CD14-positive monocyte (primary cell): Measurements from ENCODE around the gene TAS2R43. TPM values are rescaled to one million over a fixed set of nuclear protein-coding genes. Genes with fewer than 3 reads are reported as not detected.

Experiments
- DNase-seq, 3 donors: peaks; one replicate each; pipeline ENCODE4 v3.0.0-alpha.2; 2011 to 2022
- H2AFZ ChIP-seq: 2 replicates; pipeline ENCODE4 v1.6.0; 2012; ENCODE audit warnings: mild to moderate bottlenecking, low read depth, low read length, inconsistent platforms; ENCODE audit not compliant: insufficient read depth, poor library complexity, severe bottlenecking
- H3K27ac ChIP-seq, 2 donors: 1 replicate in 1 of 2; 2 replicates in 1 of 2; pipeline ENCODE4 v1.5.1; 2012 to 2013; ENCODE audit warnings: low read length in 2 of 2, control low read depth in 1 of 2, inconsistent platforms in 1 of 2, low read depth in 1 of 2, mild to moderate bottlenecking in 1 of 2
- H3K27me3 ChIP-seq, 2 donors: one replicate each; pipeline versions ENCODE4 v1.6.0 to v1.6.1; 2011 to 2013; ENCODE audit warnings: low read length in 2 of 2; ENCODE audit not compliant: control insufficient read depth in 2 of 2, insufficient read depth in 2 of 2
- H3K36me3 ChIP-seq, 2 donors: replicated peaks in 1 of 2; 1 replicate in 1 of 2; 2 replicates in 1 of 2; pipeline versions ENCODE4 v1.5.1 to v1.6.1; 2012 to 2013; ENCODE audit warnings: low read length in 2 of 2, control low read depth in 1 of 2, inconsistent platforms in 1 of 2, mild to moderate bottlenecking in 1 of 2; ENCODE audit not compliant: insufficient read depth in 2 of 2, control insufficient read depth in 1 of 2
- H3K4me1 ChIP-seq, 2 donors: 1 replicate in 1 of 2; 2 replicates in 1 of 2; pipeline versions ENCODE4 v1.5.1 to v1.6.1; 2012 to 2013; ENCODE audit warnings: low read length in 2 of 2, control low read depth in 1 of 2, inconsistent platforms in 1 of 2, mild to moderate bottlenecking in 1 of 2, moderate library complexity in 1 of 2; ENCODE audit not compliant: insufficient read depth in 2 of 2, control insufficient read depth in 1 of 2
- H3K4me2 ChIP-seq: replicated peaks from 2 replicates; pipeline ENCODE3; 2012; ENCODE audit warnings: low read length, moderate library complexity, mild to moderate bottlenecking; ENCODE audit not compliant: poor library complexity, severe bottlenecking; ENCODE audit errors: extremely low read depth
- H3K4me3 ChIP-seq, 3 experiments: fragments of 200-600 bp in 1 of 3; sonication (generic) in 1 of 3; replicated peaks in 1 of 3; 1 replicate in 2 of 3; 2 replicates in 1 of 3; pipeline ENCODE4 v1.5.1; 2011 to 2013; ENCODE audit warnings: low read length in 3 of 3, mild to moderate bottlenecking in 3 of 3, control low read depth in 2 of 3, low read depth in 2 of 3, inconsistent platforms in 1 of 3, moderate library complexity in 1 of 3
- H3K79me2 ChIP-seq: 2 replicates; pipeline ENCODE4 v1.6.0; 2012; ENCODE audit warnings: mild to moderate bottlenecking, control low read depth, inconsistent platforms, low read length, moderate library complexity; ENCODE audit not compliant: insufficient read depth
- H3K9ac ChIP-seq: 2 replicates; pipeline ENCODE4 v1.6.0; 2017; ENCODE audit warnings: low read length, mild to moderate bottlenecking; ENCODE audit not compliant: insufficient read depth, poor library complexity, severe bottlenecking
- H3K9me3 ChIP-seq, 2 donors: replicated peaks in 1 of 2; 1 replicate in 1 of 2; 2 replicates in 1 of 2; pipeline versions ENCODE4 v1.5.1 to v1.6.1; 2012 to 2013; ENCODE audit warnings: low read length in 2 of 2, control low read depth in 1 of 2; ENCODE audit not compliant: control insufficient read depth in 1 of 2, insufficient read depth in 1 of 2
- H4K20me1 ChIP-seq: 2 replicates; pipeline ENCODE4 v1.6.0; 2012; ENCODE audit warnings: mild to moderate bottlenecking, low read length, control low read depth, moderate library complexity; ENCODE audit not compliant: insufficient read depth
- H3K27ac Mint-ChIP-seq, 7 donors: one replicate each; pipeline ENCODE4 v1.8.0; 2020; ENCODE audit warnings: mild to moderate bottlenecking in 7 of 7, mixed read lengths in 7 of 7, moderate library complexity in 6 of 7, inconsistent platforms in 2 of 7
- H3K27me3 Mint-ChIP-seq, 3 donors: one replicate each; pipeline ENCODE4 v1.8.0; 2021 to 2022; ENCODE audit warnings: low read depth in 3 of 3, mild to moderate bottlenecking in 3 of 3, mixed read lengths in 3 of 3, moderate library complexity in 3 of 3, inconsistent platforms in 1 of 3
- H3K36me3 Mint-ChIP-seq, 2 donors: one replicate each; pipeline ENCODE4 v1.8.0; 2020; ENCODE audit warnings: mixed read lengths in 2 of 2, inconsistent platforms in 1 of 2, mild to moderate bottlenecking in 1 of 2
- H3K4me1 Mint-ChIP-seq: one replicate; pipeline ENCODE4 v1.8.0; 2020; ENCODE audit warnings: mild to moderate bottlenecking, mixed read lengths
- H3K4me3 Mint-ChIP-seq, 2 donors: one replicate each; pipeline ENCODE4 v1.8.0; 2020; ENCODE audit warnings: mild to moderate bottlenecking in 2 of 2, mixed read lengths in 2 of 2, moderate library complexity in 1 of 2
- H3K9me3 Mint-ChIP-seq, 7 donors: one replicate each; pipeline ENCODE4 v1.8.0; 2020 to 2022; ENCODE audit warnings: mixed read lengths in 7 of 7, mild to moderate bottlenecking in 6 of 7, moderate library complexity in 6 of 7, inconsistent platforms in 2 of 7
- CTCF ChIP-seq: fragments of 200-600 bp; IDR thresholded peaks from one replicate; pipeline ENCODE4 v1.8.0; 2022; ENCODE audit warnings: antibody characterized with exemption, mild to moderate bottlenecking
- WGBS: methylation state at CpG from one replicate; pipeline ENCODE4 v1.1.5; 2013; ENCODE audit warnings: missing lambda C conversion rate; ENCODE audit not compliant: insufficient coverage; 5-methylcytosine and 5-hydroxymethylcytosine counted together
- intact Hi-C, 2 donors: fragments of 100-400 bp; cut with micrococcal nuclease; formaldehyde crosslinking; loops; one replicate each; pipeline versions ENCODE4 v1.15.0 to v1.15.1; 2023
- polyA minus RNA-seq: library from RNA; depleted of rRNA, polyadenylated mRNA; stranded (reverse); fragments of >200 nt; gene quantifications from 2 replicates; pipeline ENCODE4 v1.2.3, GENCODE V29; 2012
- polyA plus RNA-seq, 3 donors: library from polyadenylated mRNA; depleted of rRNA in 1 of 3; unstranded in 2 of 3; stranded (reverse) in 1 of 3; fragments of 300-500 nt in 2 of 3; fragments of >200 nt in 1 of 3; fragmentation: Illumina TruSeq in 2 of 3; gene quantifications; 1 replicate in 2 of 3; 2 replicates in 1 of 3; pipeline ENCODE4 v1.2.3, GENCODE V29; 2012 to 2021
- total RNA-seq, 12 experiments: library from RNA in 1 of 12; stranded (reverse) in 1 of 12; fragments of 120-200 nt in 1 of 12; gene quantifications; one replicate each; pipeline ENCODE4 v1.2.4 and lab custom pipeline; 2013 to 2026; ENCODE audit warnings: mixed read lengths in 6 of 12, inconsistent platforms in 1 of 12

Gene TAS2R43
- total RNA-seq (2013), result 0.10 TPM
- not detected for polyA plus RNA-seq
- polyA minus RNA-seq, result 0.40 TPM in 1 of 2 replicates, not detected in the other
- total RNA-seq (lab: John Stamatoyannopoulos, UW), result 0.08 to 1.4 (median 0.50) reads per million in 11 experiments

GRCh38 chr12:11092128-11092527, at the start of gene TAS2R43:
Gene TAS2R43 (minus strand): TSS chr12:11092313. CDS start chr12:11092229, 84 bp downstream.
- H3K36me3 ChIP-seq, result no peaks in the 10 kb centered on the region
- H3K4me1 ChIP-seq, result no peaks in the 10 kb centered on the region
- peaks cover 0 to 19% (median 2%) of the 10 kb centered on the region in 7 donors for H3K9me3 Mint-ChIP-seq
- H3K4me1 Mint-ChIP-seq, result no peaks in the 10 kb centered on the region
- H3K9ac ChIP-seq, result no peak within 1 kb of the TSS
- no peaks in the 10 kb centered on the region for H3K9me3 ChIP-seq
- no peak for DNase-seq
- H3K4me3 ChIP-seq, result no peak within 1 kb of the TSS
- H3K27me3 ChIP-seq, result no peaks in the 10 kb centered on the region
- no CpG with 5 or more reads among the region's 6 CpGs for WGBS
- no peak within 1 kb of the TSS for H3K4me2 ChIP-seq
- TF ChIP-seq CTCF, result no peak
- no peak within 1 kb of the TSS for H3K27ac Mint-ChIP-seq
- no peaks in the 10 kb centered on the region for H3K79me2 ChIP-seq
- no peak within 1 kb of the TSS for H3K27ac ChIP-seq
- no peaks in the 10 kb centered on the region for H4K20me1 ChIP-seq
- no peak within 1 kb of the TSS for H3K4me3 Mint-ChIP-seq
- no peaks in the 10 kb centered on the region for H3K27me3 Mint-ChIP-seq
- no peaks in the 10 kb centered on the region for H3K36me3 Mint-ChIP-seq
- intact Hi-C loops, result no loop called here
- no peak within 1 kb of the TSS for H2AFZ ChIP-seq

- Histone ChIP-seq H4K20me1 (peaks cover 3% of the 10 kb centered on the region), H3K79me2 (peaks cover 2% of the 10 kb centered on the region), H3K4me3 (no peak overlapping the region), H3K9me3 (no peaks in the 10 kb centered on the region), H3K27me3 (no peaks in the 10 kb centered on the region), H2AFZ (no peak overlapping the region), H3K9ac (no peak overlapping the region), H3K4me1 (no peaks in the 10 kb centered on the region), H3K4me2 (no peak overlapping the region), H3K36me3 (no peaks in the 10 kb centered on the region), H3K27ac (no peak overlapping the region)
- Mint-ChIP-seq H3K4me1 (peaks cover 8% of the 10 kb centered on the region), H3K36me3 (peaks cover 2 to 6% of the 10 kb centered on the region in 2 donors), H3K27me3 (peaks cover 0 to 2% (median 0%) of the 10 kb centered on the region in 3 donors), H3K9me3 (no peaks in the 10 kb centered on the region), H3K27ac (no peak overlapping the region), H3K4me3 (no peak overlapping the region)
- TF ChIP-seq CTCF, result no peak
- no CpG with 5 or more reads among the region's 2 CpGs for whole genome bisulfite sequencing
- no peak for DNase-seq
- intact Hi-C loops, result no loop called here
These were observed 44.0 kb upstream of the TAS2R43 start for GRCh38 chr12:11136075-11136474.
